K562 (cell line): ENCODE measurements around the gene DGAT2. TPM values are rescaled to one million over a fixed set of nuclear protein-coding genes. Genes with fewer than 3 reads are reported as not detected.

Experiments used
- ARID1B ChIP-seq: fragments of 450-650 bp; IDR thresholded peaks from 2 replicates; pipeline ENCODE4 v1.6.1; 2016; ENCODE audit warnings: antibody characterized with exemption, mild to moderate bottlenecking, inconsistent platforms
- ARNT ChIP-seq, 2 experiments: fragments of 450-650 bp; IDR thresholded peaks; 2 replicates each; pipeline ENCODE4 v1.6.1; 2016; ENCODE audit warnings: mild to moderate bottlenecking in 1 of 2
- FOSL1 ChIP-seq: fragments of 200-800 bp; sonication (Bioruptor generic); conservative IDR thresholded peaks from 2 replicates; pipeline ENCODE4 v1.6.1; 2016; ENCODE audit warnings: missing genetic modification characterization, missing compliant biosample characterization
- FOXA3 ChIP-seq, 2 experiments: fragments of 450-650 bp in 1 of 2; sonication (generic) in 1 of 2; formaldehyde crosslinking; IDR thresholded peaks in 1 of 2; conservative IDR thresholded peaks in 1 of 2; 2 replicates each; pipeline versions ENCODE4 v1.4.0 to v1.8.0; 2020 to 2022; ENCODE audit warnings: mild to moderate bottlenecking in 2 of 2, missing genetic modification reagents in 1 of 2
- HDAC1 ChIP-seq, 2 experiments: fragments of 450-650 bp; IDR thresholded peaks; 2 replicates each; pipeline ENCODE4 v1.6.1; 2016 to 2017; ENCODE audit warnings: inconsistent platforms in 1 of 2, mild to moderate bottlenecking in 1 of 2, moderate library complexity in 1 of 2
- LARP7 ChIP-seq: fragments of 450-650 bp; IDR thresholded peaks from 2 replicates; pipeline ENCODE4 v1.6.1; 2016
- MECOM ChIP-seq: fragments of 250-450 bp; sonication (Bioruptor Pico); IDR thresholded peaks from 2 replicates; pipeline ENCODE4 v1.8.0; 2022; ENCODE audit warnings: inconsistent platforms
- MIER1 ChIP-seq: fragments of 450-650 bp; IDR thresholded peaks from 2 replicates; pipeline ENCODE4 v1.6.1; 2016; ENCODE audit warnings: antibody characterized with exemption, mild to moderate bottlenecking, low read depth
- SPI1 ChIP-seq: IDR thresholded peaks from 2 replicates; pipeline ENCODE4 v1.6.1; 2011; ENCODE audit warnings: low read depth, low read length, control low read depth, borderline replicate concordance
- polyA plus RNA-seq, 8 experiments: library from polyadenylated mRNA; depleted of rRNA in 4 of 8; stranded (reverse) in 5 of 8; unstranded in 3 of 8; fragments of >200 nt; fragmentation: Nextera tagmentation in 2 of 8; fragmentation: Illumina TruSeq in 1 of 8; extraction: Ambion mirVana in 2 of 8; extraction: Trizol in 1 of 8; gene quantifications; 2 replicates each; pipeline versions ENCODE4 v1.2.1 to v1.2.3, GENCODE V29; 2011 to 2014; ENCODE audit warnings: inconsistent platforms in 1 of 8, missing spikeins in 1 of 8
- total RNA-seq, 7 experiments: library from RNA; depleted of rRNA in 6 of 7; stranded (reverse); fragments of >200 nt in 6 of 7; fragmentation: Illumina TruSeq in 2 of 7; extraction: Trizol in 2 of 7; gene quantifications; 2 replicates each; pipeline versions ENCODE4 v1.2.1 to v1.2.3, GENCODE V29; 2011 to 2021; ENCODE audit warnings: low replicate concordance in 1 of 7
- TF ChIP-seq, protein P1 (sequence below): sonication (generic); formaldehyde crosslinking; IDR thresholded peaks from 2 replicates; pipeline ENCODE4 v1.8.0; 2022; ENCODE audit warnings: mild to moderate bottlenecking, missing genetic modification reagents
- TF ChIP-seq, protein P2 (sequence below): fragments of 450-650 bp; formaldehyde crosslinking; IDR thresholded peaks from 2 replicates; pipeline ENCODE4 v1.4.0; 2022; ENCODE audit warnings: missing genetic modification characterization

Gene DGAT2
- total and polyA plus RNA-seq, 9 of the 15 experiments (the other 6 are each of a cell fraction or from before 2014, with no cell fraction given): 0.68 to 2.8 (median 1.8) TPM

GRCh38 chr11:75816561-75817239 is 48.1 kb downstream of the DGAT2 start (continued):
- TF ChIP-seq FOXA3 (CRISPR knock-in tag; conservative IDR thresholded peaks at IDR 0.05 in 1 of 2, IDR thresholded peaks at IDR 0.05 in 1 of 2) (0 out of 4 replicates have a peak, but pooled peaks of 1 of the 2 experiments have one; percentile 44), ARNT (IDR thresholded peaks at IDR 0.05) (0 out of 4 replicates have a peak, but pooled peaks of 1 of the 2 experiments have one; percentile 12), FOSL1 (tag) (0 out of 2 replicates have a peak, but pooled peaks have one; percentile 7), HDAC1 (IDR thresholded peaks at IDR 0.05) (peak in 1 of 2 experiments; percentile 66; a peak in 1 of 4 replicates), MIER1 (0 out of 2 replicates have a peak, but pooled peaks have one; percentile 40), MECOM (CRISPR knock-in tag) (no peak), LARP7 (peak; percentile 65; the same call in 1 of the 2 replicates), SPI1 (peak; percentile 73; the same call in 1 of the 2 replicates), ARID1B (0 out of 2 replicates have a peak, but pooled peaks have one; percentile 31)
- TF ChIP-seq, protein P1, sequence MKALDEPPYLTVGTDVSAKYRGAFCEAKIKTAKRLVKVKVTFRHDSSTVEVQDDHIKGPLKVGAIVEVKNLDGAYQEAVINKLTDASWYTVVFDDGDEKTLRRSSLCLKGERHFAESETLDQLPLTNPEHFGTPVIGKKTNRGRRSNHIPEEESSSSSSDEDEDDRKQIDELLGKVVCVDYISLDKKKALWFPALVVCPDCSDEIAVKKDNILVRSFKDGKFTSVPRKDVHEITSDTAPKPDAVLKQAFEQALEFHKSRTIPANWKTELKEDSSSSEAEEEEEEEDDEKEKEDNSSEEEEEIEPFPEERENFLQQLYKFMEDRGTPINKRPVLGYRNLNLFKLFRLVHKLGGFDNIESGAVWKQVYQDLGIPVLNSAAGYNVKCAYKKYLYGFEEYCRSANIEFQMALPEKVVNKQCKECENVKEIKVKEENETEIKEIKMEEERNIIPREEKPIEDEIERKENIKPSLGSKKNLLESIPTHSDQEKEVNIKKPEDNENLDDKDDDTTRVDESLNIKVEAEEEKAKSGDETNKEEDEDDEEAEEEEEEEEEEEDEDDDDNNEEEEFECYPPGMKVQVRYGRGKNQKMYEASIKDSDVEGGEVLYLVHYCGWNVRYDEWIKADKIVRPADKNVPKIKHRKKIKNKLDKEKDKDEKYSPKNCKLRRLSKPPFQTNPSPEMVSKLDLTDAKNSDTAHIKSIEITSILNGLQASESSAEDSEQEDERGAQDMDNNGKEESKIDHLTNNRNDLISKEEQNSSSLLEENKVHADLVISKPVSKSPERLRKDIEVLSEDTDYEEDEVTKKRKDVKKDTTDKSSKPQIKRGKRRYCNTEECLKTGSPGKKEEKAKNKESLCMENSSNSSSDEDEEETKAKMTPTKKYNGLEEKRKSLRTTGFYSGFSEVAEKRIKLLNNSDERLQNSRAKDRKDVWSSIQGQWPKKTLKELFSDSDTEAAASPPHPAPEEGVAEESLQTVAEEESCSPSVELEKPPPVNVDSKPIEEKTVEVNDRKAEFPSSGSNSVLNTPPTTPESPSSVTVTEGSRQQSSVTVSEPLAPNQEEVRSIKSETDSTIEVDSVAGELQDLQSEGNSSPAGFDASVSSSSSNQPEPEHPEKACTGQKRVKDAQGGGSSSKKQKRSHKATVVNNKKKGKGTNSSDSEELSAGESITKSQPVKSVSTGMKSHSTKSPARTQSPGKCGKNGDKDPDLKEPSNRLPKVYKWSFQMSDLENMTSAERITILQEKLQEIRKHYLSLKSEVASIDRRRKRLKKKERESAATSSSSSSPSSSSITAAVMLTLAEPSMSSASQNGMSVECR (CRISPR knock-in tag): peak; percentile 54; the same call in 1 of the 2 replicates
- TF ChIP-seq, protein P2, sequence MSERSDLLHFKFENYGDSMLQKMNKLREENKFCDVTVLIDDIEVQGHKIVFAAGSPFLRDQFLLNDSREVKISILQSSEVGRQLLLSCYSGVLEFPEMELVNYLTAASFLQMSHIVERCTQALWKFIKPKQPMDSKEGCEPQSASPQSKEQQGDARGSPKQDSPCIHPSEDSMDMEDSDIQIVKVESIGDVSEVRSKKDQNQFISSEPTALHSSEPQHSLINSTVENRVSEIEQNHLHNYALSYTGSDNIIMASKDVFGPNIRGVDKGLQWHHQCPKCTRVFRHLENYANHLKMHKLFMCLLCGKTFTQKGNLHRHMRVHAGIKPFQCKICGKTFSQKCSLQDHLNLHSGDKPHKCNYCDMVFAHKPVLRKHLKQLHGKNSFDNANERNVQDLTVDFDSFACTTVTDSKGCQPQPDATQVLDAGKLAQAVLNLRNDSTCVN (CRISPR knock-in tag): 0 out of 2 replicates have a peak, but pooled peaks have one; percentile 40
